Karpas-422 (cell line): ENCODE results near the gene EPHB6. TPM values are rescaled to one million over a fixed set of nuclear protein-coding genes. Genes with fewer than 3 reads are reported as not detected.

Experiments
- DNase-seq: peaks from one replicate; pipeline ENCODE4 v3.0.0-alpha.2; 2015
- H2AFZ ChIP-seq: fragments of 200-600 bp; sonication (generic); 2 replicates; pipeline ENCODE4 v1.6.1; 2014; ENCODE audit warnings: antibody characterized with exemption, low read length, mixed read lengths
- H3K27ac ChIP-seq: fragments of 200-600 bp; sonication (generic); 2 replicates; pipeline ENCODE4 v1.5.1; 2014; ENCODE audit warnings: mild to moderate bottlenecking, low read length, moderate library complexity
- H3K27me3 ChIP-seq: fragments of 200-600 bp; sonication (generic); 2 replicates; pipeline ENCODE4 v1.6.1; 2014; ENCODE audit warnings: low read length, mixed read lengths
- H3K36me3 ChIP-seq: fragments of 200-600 bp; sonication (generic); 2 replicates; pipeline ENCODE4 v1.6.1; 2014; ENCODE audit warnings: low read length, mixed read lengths; ENCODE audit not compliant: insufficient read depth
- H3K4me1 ChIP-seq: fragments of 200-600 bp; sonication (generic); 2 replicates; pipeline ENCODE4 v1.6.1; 2014; ENCODE audit warnings: mild to moderate bottlenecking, low read length, mixed read lengths
- H3K4me2 ChIP-seq: fragments of 200-600 bp; sonication (generic); 2 replicates; pipeline ENCODE4 v1.6.1; 2014; ENCODE audit warnings: low read length, low read depth, mild to moderate bottlenecking; ENCODE audit not compliant: poor library complexity, severe bottlenecking
- H3K4me3 ChIP-seq: fragments of 200-600 bp; sonication (generic); 2 replicates; pipeline ENCODE4 v1.5.1; 2014; ENCODE audit warnings: mild to moderate bottlenecking, antibody characterized with exemption, low read length, mixed read lengths
- H3K79me2 ChIP-seq: fragments of 200-600 bp; sonication (generic); 2 replicates; pipeline ENCODE4 v1.6.1; 2014; ENCODE audit warnings: mild to moderate bottlenecking, low read length, mixed read lengths
- H3K9ac ChIP-seq: fragments of 200-600 bp; sonication (generic); 2 replicates; pipeline ENCODE4 v1.6.0; 2014; ENCODE audit warnings: low read length
- H3K9me2 ChIP-seq: fragments of 200-600 bp; sonication (generic), shearing (Covaris generic); replicated peaks from 2 replicates; pipeline ENCODE4 v1.6.0; 2014; ENCODE audit warnings: mild to moderate bottlenecking, low read length, moderate library complexity; ENCODE audit not compliant: insufficient read depth
- H3K9me3 ChIP-seq: fragments of 300-700, 200-600 bp; sonication (generic); 2 replicates; pipeline ENCODE4 v1.6.1; 2014; ENCODE audit warnings: low read length, mixed read lengths
- H4K20me1 ChIP-seq: fragments of 200-600 bp; sonication (generic); 2 replicates; pipeline ENCODE4 v1.6.1; 2014; ENCODE audit warnings: mild to moderate bottlenecking, antibody characterized with exemption, low read length, low read depth; ENCODE audit not compliant: insufficient read depth
- total RNA-seq: library from RNA; depleted of rRNA; stranded (reverse); fragments of >200 nt; shearing (Covaris generic); gene quantifications from 2 replicates; pipeline ENCODE4 v1.2.3, GENCODE V29; 2014; ENCODE audit warnings: low replicate concordance

The EPHB6 gene
- total RNA-seq, 1 experiment from 2014 or later: not detected

GRCh38 chr7:142859411-142859810, 4.5 kb downstream of the EPHB6 start:
- Histone ChIP-seq H3K36me3 (no peaks in the 10 kb centered on the region), H3K4me3 (no peak overlapping the region), H3K9me2 (no peaks in the 10 kb centered on the region), H2AFZ (no peak overlapping the region), H3K4me2 (no peak overlapping the region), H3K9ac (no peak overlapping the region), H3K79me2 (no peaks in the 10 kb centered on the region), H3K27me3 (no peaks in the 10 kb centered on the region), H3K4me1 (peaks cover 2% of the 10 kb centered on the region), H3K27ac (no peak overlapping the region), H3K9me3 (no peaks in the 10 kb centered on the region), H4K20me1 (no peaks in the 10 kb centered on the region)
- DNase-seq: no peak

- H3K9me3 ChIP-seq: no peaks in the 10 kb centered on the region
- no peaks in the 10 kb centered on the region for H3K9me2 ChIP-seq
- no peak for DNase-seq
- no peak overlapping the region for H3K4me2 ChIP-seq
- H4K20me1 ChIP-seq: no peaks in the 10 kb centered on the region
- no peaks in the 10 kb centered on the region for H3K79me2 ChIP-seq
- H3K27me3 ChIP-seq: no peaks in the 10 kb centered on the region
- H3K4me1 ChIP-seq: no peaks in the 10 kb centered on the region
- no peak overlapping the region for H3K4me3 ChIP-seq
- H2AFZ ChIP-seq: no peak overlapping the region
- no peak overlapping the region for H3K9ac ChIP-seq
- H3K27ac ChIP-seq: no peak overlapping the region
- no peaks in the 10 kb centered on the region for H3K36me3 ChIP-seq
These were observed 5.0 kb downstream of the EPHB6 start for GRCh38 chr7:142859829-142860228.

- Histone ChIP-seq H3K79me2 (no peaks in the 10 kb centered on the region), H3K9ac (no peak overlapping the region), H2AFZ (no peak overlapping the region), H3K36me3 (no peaks in the 10 kb centered on the region), H3K4me2 (no peak overlapping the region), H3K4me1 (no peaks in the 10 kb centered on the region), H4K20me1 (no peaks in the 10 kb centered on the region), H3K9me2 (no peaks in the 10 kb centered on the region), H3K27me3 (no peaks in the 10 kb centered on the region), H3K4me3 (no peak overlapping the region), H3K9me3 (no peaks in the 10 kb centered on the region), H3K27ac (no peak overlapping the region)
- DNase-seq: no peak
These were observed 6.1 kb downstream of the EPHB6 start for GRCh38 chr7:142860968-142861367.

- H3K79me2 ChIP-seq: no peaks in the 10 kb centered on the region
- H3K27ac ChIP-seq: no peak overlapping the region
- no peak for DNase-seq
- H3K9me2 ChIP-seq: no peaks in the 10 kb centered on the region
- H3K27me3 ChIP-seq: no peaks in the 10 kb centered on the region
- H3K9ac ChIP-seq: no peak overlapping the region
- no peaks in the 10 kb centered on the region for H4K20me1 ChIP-seq
- H3K4me1 ChIP-seq: no peaks in the 10 kb centered on the region
- no peak overlapping the region for H3K4me2 ChIP-seq
- H2AFZ ChIP-seq: no peak overlapping the region
- H3K9me3 ChIP-seq: no peaks in the 10 kb centered on the region
- no peak overlapping the region for H3K4me3 ChIP-seq
- no peaks in the 10 kb centered on the region for H3K36me3 ChIP-seq
These were observed 7.5 kb downstream of the EPHB6 start for GRCh38 chr7:142862351-142862750.

- no peaks in the 10 kb centered on the region for H3K79me2 ChIP-seq
- no peak overlapping the region for H3K4me2 ChIP-seq
- no peaks in the 10 kb centered on the region for H3K4me1 ChIP-seq
- no peaks in the 10 kb centered on the region for H3K27me3 ChIP-seq
- H3K9me3 ChIP-seq: no peaks in the 10 kb centered on the region
- H4K20me1 ChIP-seq: no peaks in the 10 kb centered on the region
- no peak overlapping the region for H3K27ac ChIP-seq
- H3K9ac ChIP-seq: no peak overlapping the region
- H3K9me2 ChIP-seq: no peaks in the 10 kb centered on the region
- H3K4me3 ChIP-seq: no peak overlapping the region
- H3K36me3 ChIP-seq: no peaks in the 10 kb centered on the region
- H2AFZ ChIP-seq: no peak overlapping the region
- DNase-seq: no peak
These were observed 8.0 kb downstream of the EPHB6 start for GRCh38 chr7:142862786-142863400.

- Histone ChIP-seq H3K9ac (no peak overlapping the region), H3K27me3 (no peaks in the 10 kb centered on the region), H3K36me3 (no peaks in the 10 kb centered on the region), H2AFZ (no peak overlapping the region), H3K4me1 (no peaks in the 10 kb centered on the region), H3K4me2 (no peak overlapping the region), H3K4me3 (no peak overlapping the region), H3K79me2 (no peaks in the 10 kb centered on the region), H3K9me3 (no peaks in the 10 kb centered on the region), H4K20me1 (no peaks in the 10 kb centered on the region), H3K27ac (no peak overlapping the region), H3K9me2 (no peaks in the 10 kb centered on the region)
- no peak for DNase-seq
These were observed 9.2 kb downstream of the EPHB6 start for GRCh38 chr7:142863891-142864685.

GRCh38 chr7:142864980-142865747, 10.3 kb downstream of the EPHB6 start:
- no peak overlapping the region for H2AFZ ChIP-seq
- no peaks in the 10 kb centered on the region for H3K9me2 ChIP-seq
- no peaks in the 10 kb centered on the region for H3K27me3 ChIP-seq
- no peaks in the 10 kb centered on the region for H3K4me1 ChIP-seq
- no peaks in the 10 kb centered on the region for H3K36me3 ChIP-seq
- no peaks in the 10 kb centered on the region for H3K79me2 ChIP-seq
- H3K4me3 ChIP-seq: no peak overlapping the region
- H4K20me1 ChIP-seq: no peaks in the 10 kb centered on the region
- no peak overlapping the region for H3K27ac ChIP-seq
- no peak for DNase-seq
- no peaks in the 10 kb centered on the region for H3K9me3 ChIP-seq
- no peak overlapping the region for H3K4me2 ChIP-seq
- H3K9ac ChIP-seq: no peak overlapping the region

- Histone ChIP-seq H3K4me2 (no peak overlapping the region), H3K36me3 (no peaks in the 10 kb centered on the region), H3K4me1 (no peaks in the 10 kb centered on the region), H3K4me3 (no peak overlapping the region), H3K9me3 (no peaks in the 10 kb centered on the region), H2AFZ (no peak overlapping the region), H3K27me3 (no peaks in the 10 kb centered on the region), H4K20me1 (no peaks in the 10 kb centered on the region), H3K79me2 (no peaks in the 10 kb centered on the region), H3K9me2 (no peaks in the 10 kb centered on the region), H3K27ac (no peak overlapping the region), H3K9ac (no peak overlapping the region)
- DNase-seq: no peak
These were observed 10.9 kb downstream of the EPHB6 start for GRCh38 chr7:142865766-142866165.
